ENCODE data around the gene NOP14. TPM values are rescaled to one million over a fixed set of nuclear protein-coding genes. Genes with fewer than 3 reads are reported as not detected.

Gene NOP14
- total and polyA plus RNA-seq, 2 of the 8 experiments (the other 6 are each of a cell fraction or from before 2014, with no cell fraction given): 8.6 to 45.3 TPM

- no peak for DNase-seq (ENCODE audit: low read depth in 1 of 2, low spot score in 2 of 2)
- Histone ChIP-seq H3K23me2 (ENCODE audit: low read depth, low read length) (no peaks in the 10 kb centered on the region), H2AK5ac (ENCODE audit: low read depth, low read length) (no peak overlapping the region), H3K27me3 (replicated peaks in 1 of 4; ENCODE audit: control insufficient read depth in 3 of 4, extremely low read depth in 1 of 4, insufficient read depth in 3 of 4, low read length in 3 of 4) (no peaks in the 10 kb centered on the region), H2AFZ (ENCODE audit: low read length) (no peak overlapping the region), H3K79me1 (ENCODE audit: low read depth, low read length) (no peaks in the 10 kb centered on the region; the same call in 1 of the 2 replicates), H3K9ac (replicated peaks in 1 of 4; ENCODE audit: extremely low read depth in 1 of 4, low read depth in 3 of 4, low read length in 3 of 4) (no peak overlapping the region), H3K18ac (ENCODE audit: extremely low read depth, low read length) (no peak overlapping the region), H3K4me2 (ENCODE audit: insufficient read depth in 1 of 2, low read depth in 2 of 2, low read length in 2 of 2) (no peak overlapping the region), H4K5ac (ENCODE audit: insufficient read length, low read depth, low read length) (no peak overlapping the region), H2BK20ac (ENCODE audit: low read length) (no peak overlapping the region), H4K91ac (replicated peaks; ENCODE audit: insufficient read length, low read length) (no peak overlapping the region), H2BK120ac (replicated peaks; ENCODE audit: low read depth, low read length) (no peak overlapping the region), H3K56ac (replicated peaks; ENCODE audit: insufficient read length, low read depth, low read length) (no peak overlapping the region), H3K4me3 (ENCODE audit: extremely low read depth in 1 of 4, insufficient read depth in 2 of 4, low read depth in 3 of 4, low read length in 4 of 4) (no peak overlapping the region), H3K79me2 (ENCODE audit: control insufficient read depth in 1 of 2, insufficient read depth in 2 of 2, low read length in 2 of 2) (no peaks in the 10 kb centered on the region), H4K8ac (ENCODE audit: extremely low read depth, insufficient read depth, low read length) (no peak overlapping the region), H3K23ac (ENCODE audit: insufficient read length) (no peak overlapping the region), H3K14ac (ENCODE audit: insufficient read length) (no peak overlapping the region), H3K9me3 (ENCODE audit: insufficient read depth in 2 of 2, low read depth in 1 of 2, low read length in 1 of 2) (no peaks in the 10 kb centered on the region), H2BK5ac (ENCODE audit: low read depth, low read length) (no peak overlapping the region), H2BK15ac (ENCODE audit: low read length) (no peak overlapping the region), H4K20me1 (replicated peaks in 1 of 2; ENCODE audit: control insufficient read depth in 1 of 2, insufficient read depth in 2 of 2, low read length in 2 of 2) (no peaks in the 10 kb centered on the region), H3K36me3 (ENCODE audit: control insufficient read depth in 2 of 4, insufficient read depth in 4 of 4, low read length in 3 of 4) (peaks cover 2 to 21% (median 9%) of the 10 kb centered on the region in 4 experiments; a peak in 7 of 8 replicates), H3K27ac (ENCODE audit: low read depth, low read length) (no peak overlapping the region; the same call in 1 of the 2 replicates), H3K4me1 (replicated peaks in 1 of 4; ENCODE audit: control insufficient read depth in 3 of 4, insufficient read depth in 4 of 4, low read length in 3 of 4) (no peaks in the 10 kb centered on the region), H3K4ac (replicated peaks; ENCODE audit: insufficient read length, low read depth, low read length) (no peak overlapping the region), H2BK12ac (ENCODE audit: low read depth, low read length) (no peak overlapping the region)
- ChIA-PET CTCF (ENCODE audit: partially characterized antibody) (interaction anchor here (0.6 kb wide), 1 partner anchor 10 kb away, joined by 5 read pairs; no protein-coding TSS in a partner anchor), POLR2A (ENCODE audit: partially characterized antibody) (no interaction called here)
- 95% methylated on average over 5 of the region's 5 CpGs; no CpG with 5 or more reads in 1 of the 2 experiments for WGBS, 2 experiments (ENCODE audit: extremely low coverage in 1 of 2, insufficient coverage in 1 of 2, insufficient read length in 1 of 2, insufficient replicate concordance in 2 of 2, low coverage in 1 of 2, low lambda C conversion rate in 2 of 2, missing lambda C conversion rate in 1 of 2)
- no peak for TF ChIP-seq FOSL1 (IDR thresholded peaks at IDR 0.05; ENCODE audit: insufficient read depth, low read depth, low read length)
- TF ChIP-seq SAP30 (IDR thresholded peaks at IDR 0.05; ENCODE audit: insufficient read depth, insufficient replicate concordance, low read length): no peak
- FAIRE-seq: no peak
These were observed 71.9 kb downstream of the NOP14 start for GRCh38 chr4:2891294-2891693.
